K562 (cell line): Measurements from ENCODE around the gene SLC22A16. TPM values are rescaled to one million over a fixed set of nuclear protein-coding genes. Genes with fewer than 3 reads are reported as not detected.

Experiments used
- ATAC-seq: fragments of 200-7000 bp; cut with Tn5 transposase; 3 replicates; pipeline ENCODE4 v1.9.1; 2020; ENCODE audit warnings: moderate library complexity
- BruUV-seq: library from RNA; stranded (reverse); fragments of 400-500 nt; replicated peaks from 2 replicates; lab custom pipeline; 2021; lab: Mats Ljungman, UMichigan
- CTCF ChIA-PET: fragments of 300-600 bp; formaldehyde crosslinking; extraction: SDS; loops from one replicate; lab custom pipeline; 2021; ENCODE audit warnings: low intra/inter-chr PET ratio; lab: Yijun Ruan, JAX
- POLR2A ChIA-PET: fragments of 300-600, 350-650 bp; sonication (Branson Sonifier 250); formaldehyde crosslinking; extraction: SDS; loops from one replicate; lab custom pipeline; 2021; ENCODE audit warnings: antibody characterized with exemption, inconsistent platforms; lab: Yijun Ruan, JAX
- DNase-seq, 4 experiments: peaks; one replicate each; pipeline versions ENCODE4 v3.0.0 to v3.0.0-alpha.2; 2011 to 2018; ENCODE audit warnings: low spot score in 3 of 4, mixed read lengths in 3 of 4; ENCODE audit errors: extremely low read depth in 1 of 4
- FAIRE-seq: peaks from 2 replicates; lab custom pipeline; 2011; peaks lifted over from hg19 to GRCh38; lab: Jason Lieb, UNC
- H2AFZ ChIP-seq: 2 replicates; pipeline ENCODE4 v1.6.0; 2011; ENCODE audit warnings: low read depth, low read length, control low read depth, inconsistent platforms
- H3K27ac ChIP-seq: fragments of 200-600 bp; 3 replicates; pipeline ENCODE4 v1.8.0; 2011; ENCODE audit warnings: low read depth, mild to moderate bottlenecking, control low read depth, inconsistent platforms, low read length, moderate library complexity, mixed read lengths; ENCODE audit errors: extremely low read depth
- H3K27me3 ChIP-seq, 2 experiments: fragments of 300-600 bp in 1 of 2; 2 replicates in 1 of 2; 3 replicates in 1 of 2; pipeline versions ENCODE4 v1.6.0 to v1.8.0; 2011; ENCODE audit warnings: inconsistent platforms in 2 of 2, low read length in 2 of 2, mild to moderate bottlenecking in 1 of 2, mixed read lengths in 1 of 2, moderate library complexity in 1 of 2; ENCODE audit not compliant: control insufficient read depth in 2 of 2, insufficient read depth in 2 of 2
- H3K36me3 ChIP-seq: fragments of 300-600 bp; 3 replicates; pipeline ENCODE4 v1.8.0; 2011; ENCODE audit warnings: mild to moderate bottlenecking, low read length, inconsistent platforms; ENCODE audit not compliant: control insufficient read depth, insufficient read depth
- H3K4me1 ChIP-seq, 2 experiments: fragments of 200-600 bp in 1 of 2; replicated peaks in 1 of 2; 2 replicates in 1 of 2; 3 replicates in 1 of 2; pipeline versions ENCODE4 v1.5.1 to v1.8.0; 2011; ENCODE audit warnings: inconsistent platforms in 2 of 2, low read length in 2 of 2, mild to moderate bottlenecking in 1 of 2, mixed read lengths in 1 of 2, moderate library complexity in 1 of 2; ENCODE audit not compliant: control insufficient read depth in 2 of 2, insufficient read depth in 2 of 2
- H3K4me2 ChIP-seq: 2 replicates; pipeline ENCODE4 v1.6.1; 2011; ENCODE audit warnings: low read length, control low read depth, inconsistent platforms, mixed read lengths; ENCODE audit not compliant: insufficient read depth
- H3K4me3 ChIP-seq: fragments of 200-600 bp; sonication (generic), shearing (Covaris generic); 2 replicates; pipeline ENCODE4 v1.5.1; 2016; ENCODE audit warnings: control low read depth, inconsistent platforms
- H3K79me2 ChIP-seq: fragments of 200-600 bp; 3 replicates; pipeline ENCODE4 v1.8.0; 2011; ENCODE audit warnings: low read length, inconsistent platforms; ENCODE audit not compliant: control insufficient read depth, insufficient read depth
- H3K9ac ChIP-seq, 2 experiments: 2 replicates each; pipeline versions ENCODE4 v1.6.0 to v1.6.1; 2011; ENCODE audit warnings: low read depth in 2 of 2, low read length in 2 of 2, control low read depth in 1 of 2, inconsistent platforms in 1 of 2, mild to moderate bottlenecking in 1 of 2, mixed read lengths in 1 of 2; ENCODE audit not compliant: insufficient read depth in 1 of 2
- H3K9me1 ChIP-seq: one replicate; pipeline ENCODE4 v1.6.0; 2011; ENCODE audit warnings: inconsistent platforms, mild to moderate bottlenecking, low read length, moderate library complexity; ENCODE audit not compliant: control insufficient read depth, insufficient read depth
- H3K9me3 ChIP-seq: replicated peaks from 2 replicates; pipeline ENCODE4 v1.5.1; 2011; ENCODE audit warnings: low read depth, low read length, inconsistent platforms; ENCODE audit not compliant: control insufficient read depth, insufficient read depth
- H4K20me1 ChIP-seq: replicated peaks from 2 replicates; pipeline ENCODE4 v1.6.1; 2011; ENCODE audit warnings: low read length, inconsistent platforms, mixed read lengths; ENCODE audit not compliant: control insufficient read depth, insufficient read depth
- ATF3 ChIP-seq, 2 experiments: fragments of 450-650 bp in 1 of 2; sonication (generic) in 1 of 2; formaldehyde crosslinking in 1 of 2; IDR thresholded peaks in 1 of 2; conservative IDR thresholded peaks in 1 of 2; 2 replicates each; pipeline versions ENCODE4 v1.6.1 to v1.8.1; 2016 to 2023; ENCODE audit warnings: mild to moderate bottlenecking in 2 of 2, moderate library complexity in 2 of 2, inconsistent platforms in 1 of 2, missing genetic modification reagents in 1 of 2
- CEBPB ChIP-seq: fragments of 450-650 bp; IDR thresholded peaks from 2 replicates; pipeline ENCODE4 v1.6.1; 2016; ENCODE audit warnings: missing genetic modification characterization, missing compliant biosample characterization
- CEBPG ChIP-seq, 3 experiments: fragments of 200-800 bp in 1 of 3; sonication (Bioruptor generic) in 1 of 3; sonication (generic) in 1 of 3; formaldehyde crosslinking in 1 of 3; IDR thresholded peaks in 2 of 3; conservative IDR thresholded peaks in 1 of 3; 2 replicates each; pipeline versions ENCODE4 v1.6.1 to v1.8.0; 2016 to 2022; ENCODE audit warnings: missing compliant biosample characterization in 2 of 3, missing genetic modification characterization in 2 of 3, mild to moderate bottlenecking in 1 of 3, missing genetic modification reagents in 1 of 3
- CTBP1 ChIP-seq: fragments of 450-650 bp; IDR thresholded peaks from 2 replicates; pipeline ENCODE4 v1.6.1; 2016; ENCODE audit warnings: borderline replicate concordance
- IRF9 ChIP-seq: fragments of 450-650 bp; IDR thresholded peaks from 2 replicates; pipeline ENCODE4 v1.6.1; 2016; ENCODE audit warnings: missing biosample characterization, missing genetic modification characterization
- MTA2 ChIP-seq: fragments of 450-650 bp; IDR thresholded peaks from 2 replicates; pipeline ENCODE4 v1.6.1; 2016; ENCODE audit warnings: low read depth
- PHF8 ChIP-seq: fragments of 200-600 bp; sonication (generic); IDR thresholded peaks from 2 replicates; pipeline ENCODE4 v1.6.1; 2012; ENCODE audit warnings: mixed run types, mild to moderate bottlenecking, inconsistent platforms, low read length, moderate library complexity, borderline replicate concordance
- SETDB1 ChIP-seq: IDR thresholded peaks from one replicate; pipeline ENCODE4 v1.6.1; 2012; ENCODE audit warnings: low read length, control low read depth, inconsistent platforms
- TRIM24 ChIP-seq, 2 experiments: fragments of 450-650 bp; IDR thresholded peaks; 2 replicates each; pipeline ENCODE4 v1.6.1; 2016
- ZNF212 ChIP-seq: fragments of 450-650 bp; formaldehyde crosslinking; IDR thresholded peaks from 2 replicates; pipeline ENCODE4 v1.4.0; 2020; ENCODE audit warnings: mild to moderate bottlenecking
- ZNF79 ChIP-seq: fragments of 250-450 bp; sonication (Bioruptor Pico); IDR thresholded peaks from 2 replicates; pipeline ENCODE4 v1.4.0; 2020; ENCODE audit warnings: low read depth, mild to moderate bottlenecking, moderate library complexity
- WGBS: fragments of 100-300 bp; shearing (Covaris generic); methylation state at CpG from one replicate; pipeline ENCODE4 v1.1.6; 2016; ENCODE audit warnings: low coverage, mixed read lengths; ENCODE audit not compliant: insufficient coverage; ENCODE audit errors: missing lambda C conversion rate; 5-methylcytosine and 5-hydroxymethylcytosine counted together
- in situ Hi-C: fragments of 300-500 bp; cut with MboI; formaldehyde crosslinking; loops from 4 replicates; pipeline ENCODE4 v1.15.0; 2018; ENCODE audit warnings: inconsistent platforms, mixed read lengths
- intact Hi-C: fragments of 100-400 bp; cut with micrococcal nuclease; formaldehyde crosslinking; loops from 2 replicates; pipeline ENCODE4 v1.14.2; 2022
- polyA plus RNA-seq, 8 experiments: library from polyadenylated mRNA; depleted of rRNA in 4 of 8; stranded (reverse) in 5 of 8; unstranded in 3 of 8; fragments of >200 nt; fragmentation: Nextera tagmentation in 2 of 8; fragmentation: Illumina TruSeq in 1 of 8; extraction: Ambion mirVana in 2 of 8; extraction: Trizol in 1 of 8; gene quantifications; 2 replicates each; pipeline versions ENCODE4 v1.2.1 to v1.2.3, GENCODE V29; 2011 to 2014; ENCODE audit warnings: inconsistent platforms in 1 of 8, missing spikeins in 1 of 8
- total RNA-seq, 7 experiments: library from RNA; depleted of rRNA in 6 of 7; stranded (reverse); fragments of >200 nt in 6 of 7; fragmentation: Illumina TruSeq in 2 of 7; extraction: Trizol in 2 of 7; gene quantifications; 2 replicates each; pipeline versions ENCODE4 v1.2.1 to v1.2.3, GENCODE V29; 2011 to 2021; ENCODE audit warnings: low replicate concordance in 1 of 7

The SLC22A16 gene
- total and polyA plus RNA-seq, 9 of the 15 experiments (the other 6 are each of a cell fraction or from before 2014, with no cell fraction given): not detected

GRCh38 chr6:110401585-110402176 is 74.7 kb downstream of the SLC22A16 start:
- CTCF ChIA-PET: no interaction called here
- H3K4me3 ChIP-seq: no peak overlapping the region
- no TSS peak for BruUV-seq

More at GRCh38 chr6:110401585-110402176, 74.7 kb downstream of the SLC22A16 start:
- no peaks in the 10 kb centered on the region for H3K36me3 ChIP-seq
- ATAC-seq (no peak), FAIRE-seq (no peak), DNase-seq (no peak)
- no peak overlapping the region for H3K27ac ChIP-seq
- POLR2A ChIA-PET: no interaction called here
- H3K4me2 ChIP-seq: no peak overlapping the region
- no peak overlapping the region for H3K9ac ChIP-seq
- H4K20me1 ChIP-seq: no peaks in the 10 kb centered on the region
- no peaks in the 10 kb centered on the region for H3K9me3 ChIP-seq
- no peak overlapping the region for H2AFZ ChIP-seq
- in situ Hi-C loops: no loop called here
- H3K27me3 ChIP-seq: peaks cover 0 to 11% of the 10 kb centered on the region in 2 experiments; a peak in 3 of 5 replicates
- 1% methylated on average over 4 of the region's 4 CpGs for WGBS
- intact Hi-C loops: no loop called here
- H3K4me1 ChIP-seq: peaks cover 9 to 11% of the 10 kb centered on the region in 2 experiments; a peak in 3 of 5 replicates
- peak in 1 of 2 experiments; percentile 20; a peak in 1 of 4 replicates for TF ChIP-seq TRIM24 (IDR thresholded peaks at IDR 0.05)
- TF ChIP-seq PHF8: no peak
- TF ChIP-seq MTA2: no peak
- peak; percentile 81; the same call in 1 of the 2 replicates for TF ChIP-seq ZNF79
- no peak for TF ChIP-seq SETDB1
- peak; percentile 77 for TF ChIP-seq ATF3 (IDR thresholded peaks at IDR 0.05)
- no peak for TF ChIP-seq ATF3 (CRISPR knock-in tag; conservative IDR thresholded peaks at IDR 0.05)
- 0 out of 2 replicates have a peak, but pooled peaks have one; percentile 10 for TF ChIP-seq CTBP1
- TF ChIP-seq IRF9: 0 out of 2 replicates have a peak, but pooled peaks have one; percentile 19
- TF ChIP-seq ZNF212: no peak
- peak; percentile 35; the same call in 1 of the 2 replicates for TF ChIP-seq CEBPG (CRISPR knock-in tag; IDR thresholded peaks at IDR 0.05)
- TF ChIP-seq CEBPG (tag; conservative IDR thresholded peaks at IDR 0.05 in 1 of 2, IDR thresholded peaks at IDR 0.05 in 1 of 2): peak; percentile 89 to 90
- TF ChIP-seq CEBPB (tag): peak; percentile 56
- H3K79me2 ChIP-seq: no peaks in the 10 kb centered on the region
- H3K9me1 ChIP-seq: no peaks in the 10 kb centered on the region
